Measurements from ENCODE around the gene RAD9A. TPM values are rescaled to one million over a fixed set of nuclear protein-coding genes. Genes with fewer than 3 reads are reported as not detected.

Gene RAD9A
- total RNA-seq, 2 donors from 2014 or later = 30.2 to 49.4 TPM

GRCh38 chr11:67390947-67391303 lies 861 bp upstream of the RAD9A start:
- intact Hi-C loops (cut with DNase I) = no loop called here
- 9% methylated on average over 15 of the region's 15 CpGs for WGBS
- TF ChIP-seq CTCF (IDR thresholded peaks at IDR 0.05) (no peak), POLR2A (IDR thresholded peaks at IDR 0.05) (no peak)

GRCh38 chr11:67392183-67392715 lies 463 bp downstream of the RAD9A start:
- Histone ChIP-seq H3K4me1 (replicated peaks) (peaks cover 6% of the 10 kb centered on the region), H3K4me3 (peak overlapping the region; percentile 78 to 88), H3K9me3 (no peaks in the 10 kb centered on the region), H3K36me3 (no peaks in the 10 kb centered on the region), H3K27me3 (replicated peaks; ENCODE audit: insufficient read depth) (no peaks in the 10 kb centered on the region), H3K27ac (peak overlapping the region; percentile 72 to 80)
- no peak for DNase-seq (ENCODE audit: low spot score)
- TF ChIP-seq CTCF (IDR thresholded peaks at IDR 0.05) (no peak), POLR2AphosphoS5 (IDR thresholded peaks at IDR 0.05) (no peak), POLR2A (IDR thresholded peaks at IDR 0.05) (no peak)
- 8% methylated on average over 25 of the region's 31 CpGs for WGBS
- intact Hi-C loops (cut with DNase I) = no loop called here

More at GRCh38 chr11:67390947-67391303, 861 bp upstream of the RAD9A start:
- Histone ChIP-seq H3K27me3 (replicated peaks; ENCODE audit: insufficient read depth) (no peaks in the 10 kb centered on the region), H3K36me3 (no peaks in the 10 kb centered on the region), H3K9me3 (no peaks in the 10 kb centered on the region), H3K4me1 (replicated peaks) (peaks cover 6% of the 10 kb centered on the region), H3K4me3 (peak overlapping the region; percentile 78 to 88), H3K27ac (peak overlapping the region; percentile 72 to 80)
- DNase-seq (ENCODE audit: low spot score) = no peak

DNA sequence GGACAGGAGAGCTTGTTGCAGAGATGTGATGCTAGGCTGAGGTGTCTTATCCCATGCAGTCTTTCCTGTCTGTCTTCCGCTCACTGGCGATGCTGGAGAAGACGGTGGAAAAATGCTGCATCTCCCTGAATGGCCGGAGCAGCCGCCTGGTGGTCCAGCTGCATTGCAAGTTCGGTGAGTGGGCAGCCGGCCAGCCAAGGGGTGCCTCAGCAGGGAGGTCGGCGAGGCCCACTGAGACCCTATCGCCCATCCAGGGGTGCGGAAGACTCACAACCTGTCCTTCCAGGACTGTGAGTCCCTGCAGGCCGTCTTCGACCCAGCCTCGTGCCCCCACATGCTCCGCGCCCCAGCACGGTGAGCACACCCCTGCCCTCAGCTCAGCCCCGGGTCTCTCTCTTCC lies 1.7 kb downstream of the RAD9A start:
- H3K4me1 ChIP-seq (replicated peaks) = peaks cover 6% of the 10 kb centered on the region
- intact Hi-C loops (cut with DNase I) = no loop called here
- H3K36me3 ChIP-seq = peaks cover 3 to 4% of the 10 kb centered on the region in 2 donors
- H3K27ac ChIP-seq = no peak overlapping the region
- no peak overlapping the region for H3K4me3 ChIP-seq
- H3K9me3 ChIP-seq = no peaks in the 10 kb centered on the region
- WGBS = 90% methylated on average over 18 of the region's 18 CpGs
- no peak for DNase-seq (ENCODE audit: low spot score)
- H3K27me3 ChIP-seq (replicated peaks; ENCODE audit: insufficient read depth) = no peaks in the 10 kb centered on the region
- no peak for TF ChIP-seq CTCF (IDR thresholded peaks at IDR 0.05)
- no peak for TF ChIP-seq POLR2A (IDR thresholded peaks at IDR 0.05)
- no peak for TF ChIP-seq POLR2AphosphoS5 (IDR thresholded peaks at IDR 0.05)

DNA sequence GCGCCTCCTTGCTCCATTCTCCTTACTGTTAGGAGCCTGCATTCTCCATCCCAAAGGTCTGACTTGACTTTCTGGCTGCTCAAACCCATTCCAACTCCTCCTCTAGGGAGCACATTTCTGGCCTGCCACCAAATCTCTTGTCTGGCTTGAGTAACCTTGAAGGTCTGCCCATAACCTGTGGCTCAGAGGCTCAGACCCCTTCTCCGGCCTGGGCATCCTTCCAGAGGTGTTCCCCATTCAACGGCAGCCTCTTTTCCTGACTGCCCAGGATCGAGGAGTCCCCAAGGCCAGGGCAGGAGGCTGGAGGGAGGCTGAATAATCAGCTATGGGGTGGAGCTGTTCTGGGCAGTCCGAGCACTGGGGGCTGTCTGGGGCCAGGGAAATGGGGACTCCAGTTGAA lies 2.2 kb downstream of the RAD9A start:
- Histone ChIP-seq H3K9me3 (no peaks in the 10 kb centered on the region), H3K27me3 (replicated peaks; ENCODE audit: insufficient read depth) (no peaks in the 10 kb centered on the region), H3K4me3 (no peak overlapping the region), H3K27ac (no peak overlapping the region), H3K4me1 (replicated peaks) (peaks cover 6% of the 10 kb centered on the region), H3K36me3 (peaks cover 6 to 9% of the 10 kb centered on the region in 2 donors)
- no peak for TF ChIP-seq CTCF (IDR thresholded peaks at IDR 0.05)
- TF ChIP-seq POLR2AphosphoS5 (IDR thresholded peaks at IDR 0.05) = no peak
- no peak for TF ChIP-seq POLR2A (IDR thresholded peaks at IDR 0.05)
- WGBS = 84% methylated on average over 5 of the region's 5 CpGs
- intact Hi-C loops (cut with DNase I) = no loop called here
- DNase-seq (ENCODE audit: low spot score) = no peak

- TF ChIP-seq POLR2AphosphoS5 (IDR thresholded peaks at IDR 0.05) = no peak
- TF ChIP-seq CTCF (IDR thresholded peaks at IDR 0.05) = no peak
- no peak for TF ChIP-seq POLR2A (IDR thresholded peaks at IDR 0.05)
- no peaks in the 10 kb centered on the region for H3K27me3 ChIP-seq (replicated peaks; ENCODE audit: insufficient read depth)
- intact Hi-C loops (cut with DNase I) = no loop called here
These were observed 3.9 kb downstream of the RAD9A start for GRCh38 chr11:67395555-67396258.

More at GRCh38 chr11:67395555-67396258, 3.9 kb downstream of the RAD9A start:
- DNase-seq (ENCODE audit: low spot score) = no peak
- no peak overlapping the region for H3K27ac ChIP-seq
- peaks cover 20% of the 10 kb centered on the region for H3K4me1 ChIP-seq (replicated peaks)
- 80% methylated on average over 19 of the region's 19 CpGs for WGBS
- H3K36me3 ChIP-seq = peaks cover 6 to 13% of the 10 kb centered on the region in 2 donors
- no peak overlapping the region for H3K4me3 ChIP-seq
- no peaks in the 10 kb centered on the region for H3K9me3 ChIP-seq

Measured in prostate gland (tissue), 2 donors.